H7 (cell line): Measurements from ENCODE around the gene RDH12. TPM values are rescaled to one million over a fixed set of nuclear protein-coding genes. Genes with fewer than 3 reads are reported as not detected.
"Not testable (repeated sequence)": the region's sequence is repeated elsewhere in the genome, so short reads cannot be mapped to it uniquely, and the experiment has no call there.

ENCODE experiments used
- DNase-seq: peaks from one replicate; pipeline ENCODE4 v3.0.0; 2012
- H3K27me3 ChIP-seq: 2 replicates; pipeline ENCODE4 v1.6.0; 2011; ENCODE audit warnings: mild to moderate bottlenecking, low read length; ENCODE audit not compliant: control insufficient read depth, insufficient read depth
- H3K36me3 ChIP-seq: replicated peaks from 2 replicates; pipeline ENCODE4 v1.5.1; 2011; ENCODE audit warnings: low read length; ENCODE audit not compliant: control insufficient read depth, insufficient read depth
- H3K4me3 ChIP-seq: 2 replicates; pipeline ENCODE4 v1.5.1; 2011; ENCODE audit warnings: low read depth, mild to moderate bottlenecking, control low read depth, low read length, moderate library complexity; ENCODE audit not compliant: insufficient read depth
- total RNA-seq: library from RNA; depleted of rRNA; stranded (reverse); fragments of >200 nt; shearing (Covaris generic); gene quantifications from 2 replicates; pipeline ENCODE4 v1.2.3, GENCODE V29; 2014

RDH12 gene
- total RNA-seq, 1 experiment from 2014 or later: 1.1 TPM

GRCh38 chr14:67690011-67690410 lies 11.7 kb upstream of the RDH12 start:
- H3K27me3 ChIP-seq: no peaks in the 10 kb centered on the region
- no peak for DNase-seq
- H3K36me3 ChIP-seq: peaks cover 59% of the 10 kb centered on the region
- H3K4me3 ChIP-seq: no peak overlapping the region

- H3K27me3 ChIP-seq: no peaks in the 10 kb centered on the region
- DNase-seq: peak; percentile 85
- H3K36me3 ChIP-seq: peaks cover 34% of the 10 kb centered on the region
- H3K4me3 ChIP-seq: peak overlapping the region; percentile 97
These were observed 6.8 kb upstream of the RDH12 start for GRCh38 chr14:67694791-67695393.

- Histone ChIP-seq H3K36me3 (peaks cover 28% of the 10 kb centered on the region), H3K27me3 (no peaks in the 10 kb centered on the region), H3K4me3 (peak within 1 kb of the TSS; percentile 97)
- peak; percentile 86 for DNase-seq
These were observed 6.2 kb upstream of the RDH12 start, which contains the start of gene RDH11 for GRCh38 chr14:67695394-67695949. Gene RDH11 (minus strand): TSS chr14:67695764. CDS start chr14:67695703, 61 bp downstream.

GRCh38 chr14:67697006-67697405 lies 4.7 kb upstream of the RDH12 start:
- DNase-seq: no peak
- no peaks in the 10 kb centered on the region for H3K27me3 ChIP-seq
- peaks cover 14% of the 10 kb centered on the region for H3K36me3 ChIP-seq
- no peak overlapping the region for H3K4me3 ChIP-seq

- Histone ChIP-seq H3K27me3 (no peaks in the 10 kb centered on the region), H3K4me3 (no peak overlapping the region), H3K36me3 (peaks cover 3% of the 10 kb centered on the region; the same call in 1 of the 2 replicates)
- DNase-seq: no peak
These were observed 3.5 kb upstream of the RDH12 start for GRCh38 chr14:67698179-67698578.

- H3K27me3 ChIP-seq: no peaks in the 10 kb centered on the region
- no peaks in the 10 kb centered on the region for H3K36me3 ChIP-seq
- no peak overlapping the region for H3K4me3 ChIP-seq
- DNase-seq: no peak
These were observed 2.3 kb downstream of the RDH12 start for GRCh38 chr14:67703997-67704396.

GRCh38 chr14:67704484-67705089 lies 2.9 kb downstream of the RDH12 start:
- DNase-seq: peak; percentile 77
- Histone ChIP-seq H3K27me3 (no peaks in the 10 kb centered on the region), H3K36me3 (no peaks in the 10 kb centered on the region), H3K4me3 (no peak overlapping the region)

- Histone ChIP-seq H3K4me3 (no peak overlapping the region), H3K36me3 (no peaks in the 10 kb centered on the region), H3K27me3 (no peaks in the 10 kb centered on the region)
- DNase-seq: no peak
These were observed 3.5 kb downstream of the RDH12 start for GRCh38 chr14:67705211-67705610.

GRCh38 chr14:67709346-67709745 lies 7.7 kb downstream of the RDH12 start:
- not testable (repeated sequence) for H3K4me3 ChIP-seq, H3K36me3 ChIP-seq, DNase-seq, H3K27me3 ChIP-seq

- not testable (repeated sequence) for DNase-seq, H3K36me3 ChIP-seq, H3K4me3 ChIP-seq, H3K27me3 ChIP-seq
These were observed 8.1 kb downstream of the RDH12 start for GRCh38 chr14:67709796-67710195.

- Histone ChIP-seq H3K36me3 (no peaks in the 10 kb centered on the region), H3K4me3 (no peak overlapping the region), H3K27me3 (no peaks in the 10 kb centered on the region)
- no peak for DNase-seq
These were observed 8.5 kb downstream of the RDH12 start for GRCh38 chr14:67710209-67710608.

GRCh38 chr14:67717048-67717447 lies 15.4 kb downstream of the RDH12 start:
- DNase-seq: no peak
- H3K27me3 ChIP-seq: no peaks in the 10 kb centered on the region
- no peaks in the 10 kb centered on the region for H3K36me3 ChIP-seq
- H3K4me3 ChIP-seq: no peak overlapping the region

GRCh38 chr14:67718265-67718664 lies 16.6 kb downstream of the RDH12 start:
- Histone ChIP-seq H3K36me3 (no peaks in the 10 kb centered on the region), H3K4me3 (no peak overlapping the region), H3K27me3 (no peaks in the 10 kb centered on the region)
- DNase-seq: no peak

- not testable (repeated sequence) for H3K27me3 ChIP-seq, H3K36me3 ChIP-seq, DNase-seq, H3K4me3 ChIP-seq
These were observed 17.7 kb downstream of the RDH12 start for GRCh38 chr14:67719385-67719784.

GRCh38 chr14:67719866-67720265 lies 18.2 kb downstream of the RDH12 start:
- H3K4me3 ChIP-seq: no peak overlapping the region

More at GRCh38 chr14:67719866-67720265, 18.2 kb downstream of the RDH12 start:
- no peak for DNase-seq
- no peaks in the 10 kb centered on the region for H3K36me3 ChIP-seq
- no peaks in the 10 kb centered on the region for H3K27me3 ChIP-seq
